ENCODE measurements around the gene OTC. TPM values are rescaled to one million over a fixed set of nuclear protein-coding genes. Genes with fewer than 3 reads are reported as not detected.

OTC gene
- polyA plus RNA-seq, 1 donor (not counting 4 experiments of a cell fraction or from before 2014, with no cell fraction given), result not detected

- Histone ChIP-seq H3K4me3 (ENCODE audit: control insufficient read depth in 2 of 3, extremely low read depth in 1 of 3, insufficient read depth in 2 of 3, low read depth in 1 of 3, low read length in 3 of 3) (no peak overlapping the region), H3K27me3 (ENCODE audit: control insufficient read depth, extremely low read depth, insufficient read depth, low read length) (no peaks in the 10 kb centered on the region), H3K9me1 (ENCODE audit: control insufficient read depth, extremely low read depth, insufficient read depth, low read length) (no peaks in the 10 kb centered on the region), H4K20me1 (ENCODE audit: control insufficient read depth, extremely low read depth, insufficient read depth, low read length) (no peaks in the 10 kb centered on the region), H3K27ac (ENCODE audit: control insufficient read depth, insufficient read depth, low read length) (no peak overlapping the region), H2AFZ (ENCODE audit: control insufficient read depth, low read length) (no peak overlapping the region), H3K4me1 (ENCODE audit: control insufficient read depth, extremely low read depth, insufficient read depth, low read length) (no peaks in the 10 kb centered on the region), H3K36me3 (ENCODE audit: control insufficient read depth in 2 of 2, extremely low read depth in 1 of 2, insufficient read depth in 2 of 2, low read length in 2 of 2) (no peaks in the 10 kb centered on the region), H3K9me3 (ENCODE audit: control insufficient read depth, low read depth, low read length) (no peaks in the 10 kb centered on the region), H3K79me2 (ENCODE audit: control insufficient read depth, insufficient read depth, low read length) (no peaks in the 10 kb centered on the region), H3K9ac (ENCODE audit: control insufficient read depth, extremely low read depth, insufficient read depth, low read length) (no peak overlapping the region), H3K4me2 (ENCODE audit: control insufficient read depth, extremely low read depth, insufficient read depth, low read depth, low read length) (no peak overlapping the region)
- no peak for FAIRE-seq
- no peak for DNase-seq (ENCODE audit: low read depth, low spot score)
- TF ChIP-seq CTCF (optimal IDR thresholded peaks at IDR 0.05 in 1 of 3, IDR thresholded peaks at IDR 0.05 in 1 of 3, conservative IDR thresholded peaks at IDR 0.05 in 1 of 3; ENCODE audit: extremely low read depth in 1 of 3, insufficient read depth in 2 of 3, low read length in 3 of 3) (no peak), EZH2 (IDR thresholded peaks at IDR 0.05; ENCODE audit: low read length) (no peak)
- dilution Hi-C loops (cut with MboI; ENCODE audit: extremely low pct_ligation_motif_present, low sequenced_read_pairs), result no loop called here
These were observed 100.2 kb downstream of the OTC start for GRCh38 chrX:38452603-38453002.

- H3K27me3 ChIP-seq (ENCODE audit: control insufficient read depth, extremely low read depth, insufficient read depth, low read length), result no peaks in the 10 kb centered on the region
- no peaks in the 10 kb centered on the region for H3K79me2 ChIP-seq (ENCODE audit: control insufficient read depth, insufficient read depth, low read length)
- dilution Hi-C loops (cut with MboI; ENCODE audit: extremely low pct_ligation_motif_present, low sequenced_read_pairs), result no loop called here
- H3K36me3 ChIP-seq (ENCODE audit: control insufficient read depth in 2 of 2, extremely low read depth in 1 of 2, insufficient read depth in 2 of 2, low read length in 2 of 2), result no peaks in the 10 kb centered on the region
- TF ChIP-seq EZH2 (IDR thresholded peaks at IDR 0.05; ENCODE audit: low read length) (no peak), CTCF (optimal IDR thresholded peaks at IDR 0.05 in 1 of 3, IDR thresholded peaks at IDR 0.05 in 1 of 3, conservative IDR thresholded peaks at IDR 0.05 in 1 of 3; ENCODE audit: extremely low read depth in 1 of 3, insufficient read depth in 2 of 3, low read length in 3 of 3) (peak in 1 of 3 experiments; percentile 14)
- no peak overlapping the region for H2AFZ ChIP-seq (ENCODE audit: control insufficient read depth, low read length)
- peaks cover 4% of the 10 kb centered on the region for H3K9me3 ChIP-seq (ENCODE audit: control insufficient read depth, low read depth, low read length)
- H3K4me3 ChIP-seq (ENCODE audit: control insufficient read depth in 2 of 3, extremely low read depth in 1 of 3, insufficient read depth in 2 of 3, low read depth in 1 of 3, low read length in 3 of 3), result no peak overlapping the region
- FAIRE-seq, result no peak
- H3K4me1 ChIP-seq (ENCODE audit: control insufficient read depth, extremely low read depth, insufficient read depth, low read length), result no peaks in the 10 kb centered on the region
- H3K4me2 ChIP-seq (ENCODE audit: control insufficient read depth, extremely low read depth, insufficient read depth, low read depth, low read length), result no peak overlapping the region
- no peak overlapping the region for H3K9ac ChIP-seq (ENCODE audit: control insufficient read depth, extremely low read depth, insufficient read depth, low read length)
- H3K9me1 ChIP-seq (ENCODE audit: control insufficient read depth, extremely low read depth, insufficient read depth, low read length), result no peaks in the 10 kb centered on the region
- no peak for DNase-seq (ENCODE audit: low read depth, low spot score)
- H4K20me1 ChIP-seq (ENCODE audit: control insufficient read depth, extremely low read depth, insufficient read depth, low read length), result no peaks in the 10 kb centered on the region
- H3K27ac ChIP-seq (ENCODE audit: control insufficient read depth, insufficient read depth, low read length), result no peak overlapping the region
These were observed 105.7 kb downstream of the OTC start for GRCh38 chrX:38458071-38458470.
